Activated T-cell treated with anti-CD3 and anti-CD28 coated beads, Interleukin-2, amount 50 U/mL, for 24 hours (primary cell): ENCODE data around the gene DPP3.

ENCODE experiments used
- DNase-seq: peaks from one replicate; pipeline ENCODE4 v3.0.0-alpha.2; 2020
- H3K27ac Mint-ChIP-seq: 2 replicates; pipeline ENCODE4 v1.8.0; 2020; ENCODE audit warnings: mild to moderate bottlenecking, mixed read lengths
- H3K27me3 Mint-ChIP-seq: 2 replicates; pipeline ENCODE4 v1.8.0; 2020; ENCODE audit warnings: mixed read lengths
- H3K36me3 Mint-ChIP-seq: 2 replicates; pipeline ENCODE4 v1.8.0; 2020; ENCODE audit warnings: low read depth, mixed read lengths
- H3K4me1 Mint-ChIP-seq: 2 replicates; pipeline ENCODE4 v1.8.0; 2020; ENCODE audit warnings: low read depth, mixed read lengths
- H3K4me3 Mint-ChIP-seq: 2 replicates; pipeline ENCODE4 v1.8.0; 2020; ENCODE audit warnings: mild to moderate bottlenecking, moderate library complexity, mixed read lengths
- H3K9me3 Mint-ChIP-seq: 2 replicates; pipeline ENCODE4 v1.8.0; 2020; ENCODE audit warnings: mixed read lengths

The DPP3 gene

DNA sequence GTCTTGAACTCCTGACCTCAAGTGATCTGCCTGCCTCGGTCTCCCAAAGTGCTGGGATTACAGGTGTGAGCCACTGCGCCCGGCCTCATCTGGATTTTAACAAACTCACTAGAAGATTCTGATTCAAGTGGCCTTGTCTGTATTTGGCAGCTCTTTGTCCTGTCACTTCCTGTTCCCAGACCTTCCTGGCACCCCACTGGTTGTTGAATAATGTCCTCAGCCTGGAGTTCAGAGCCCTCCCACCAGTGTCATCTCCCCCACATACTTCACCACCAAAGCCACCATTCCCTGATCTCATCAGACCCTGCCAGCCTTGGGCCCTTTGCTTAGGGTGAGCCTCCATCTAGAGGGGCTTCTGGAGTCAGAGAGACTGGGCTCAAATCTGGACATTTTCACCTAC, 10.2 kb upstream of the DPP3 start:
- Mint-ChIP-seq H3K9me3 (no peaks in the 10 kb centered on the region), H3K27me3 (no peaks in the 10 kb centered on the region), H3K36me3 (peaks cover 33% of the 10 kb centered on the region), H3K4me1 (peaks cover 30% of the 10 kb centered on the region), H3K27ac (peak overlapping the region; percentile 38), H3K4me3 (no peak overlapping the region)
- no peak for DNase-seq

DNA sequence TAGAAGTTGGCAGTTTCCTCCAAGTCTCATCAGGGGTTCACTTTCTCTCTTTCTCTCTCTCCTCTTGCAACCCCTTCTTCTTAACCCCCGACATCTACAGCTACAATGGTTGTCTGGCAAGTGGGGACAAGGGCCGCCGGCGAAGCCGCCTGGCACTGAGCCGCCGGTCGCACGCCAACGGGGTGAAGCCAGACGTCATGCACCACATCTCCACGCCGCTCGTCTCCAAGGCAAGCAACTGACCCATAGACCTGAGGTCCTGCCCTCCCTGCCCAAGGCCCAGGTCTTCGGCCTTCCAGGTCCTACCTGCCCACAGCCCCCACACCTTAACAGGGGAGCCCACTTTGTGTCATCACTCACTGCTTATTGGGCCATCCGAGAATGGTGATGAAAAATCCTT, 9.1 kb upstream of the DPP3 start:
- Mint-ChIP-seq H3K9me3 (no peaks in the 10 kb centered on the region), H3K27me3 (no peaks in the 10 kb centered on the region), H3K27ac (no peak overlapping the region), H3K36me3 (peaks cover 36% of the 10 kb centered on the region), H3K4me3 (no peak overlapping the region), H3K4me1 (peaks cover 25% of the 10 kb centered on the region)
- no peak for DNase-seq

DNA sequence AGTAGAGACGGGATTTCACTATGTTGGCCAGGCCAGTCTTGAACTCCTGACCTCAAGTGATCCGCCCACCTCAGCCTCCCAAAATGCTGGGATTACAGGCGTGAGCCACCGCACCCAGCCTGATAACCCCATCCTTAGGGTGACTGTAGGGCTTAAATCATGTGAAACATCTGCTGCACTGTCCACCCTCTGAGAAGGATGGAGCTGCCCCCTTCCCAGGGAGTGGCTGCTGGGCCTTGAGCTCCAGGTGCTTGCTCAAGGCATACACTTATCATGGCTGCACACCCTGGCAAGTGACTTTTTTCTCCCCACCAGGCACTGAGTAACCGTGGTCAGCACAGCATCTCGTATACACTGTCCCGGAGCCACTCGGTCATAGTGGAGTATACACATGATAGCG, 8.2 kb upstream of the DPP3 start:
- no peak for DNase-seq
- Mint-ChIP-seq H3K27me3 (no peaks in the 10 kb centered on the region), H3K4me1 (peaks cover 20% of the 10 kb centered on the region), H3K36me3 (peaks cover 45% of the 10 kb centered on the region), H3K27ac (no peak overlapping the region), H3K4me3 (no peak overlapping the region), H3K9me3 (no peaks in the 10 kb centered on the region)

DNA sequence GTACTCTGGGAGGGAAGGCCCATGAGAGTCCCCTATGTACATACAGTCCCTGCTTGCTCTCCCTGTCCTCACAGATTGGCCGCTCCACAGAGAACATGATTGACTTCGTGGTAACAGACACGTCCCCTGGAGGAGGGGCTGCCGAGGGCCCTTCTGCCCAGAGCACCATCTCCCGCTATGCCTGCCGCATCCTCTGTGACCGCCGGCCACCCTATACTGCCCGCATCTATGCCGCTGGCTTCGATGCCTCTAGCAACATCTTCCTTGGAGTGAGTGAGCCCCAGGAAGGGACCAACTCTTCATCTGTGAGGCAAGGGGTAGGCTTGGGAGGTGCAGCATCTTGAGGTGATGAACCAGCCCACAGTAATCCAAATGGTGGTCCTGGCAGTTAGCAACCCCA, 7.1 kb upstream of the DPP3 start:
- H3K27ac Mint-ChIP-seq: no peak overlapping the region
- DNase-seq: no peak
- peaks cover 54% of the 10 kb centered on the region for H3K36me3 Mint-ChIP-seq
- H3K9me3 Mint-ChIP-seq: no peaks in the 10 kb centered on the region
- no peaks in the 10 kb centered on the region for H3K27me3 Mint-ChIP-seq
- no peak overlapping the region for H3K4me3 Mint-ChIP-seq
- peaks cover 14% of the 10 kb centered on the region for H3K4me1 Mint-ChIP-seq

DNA sequence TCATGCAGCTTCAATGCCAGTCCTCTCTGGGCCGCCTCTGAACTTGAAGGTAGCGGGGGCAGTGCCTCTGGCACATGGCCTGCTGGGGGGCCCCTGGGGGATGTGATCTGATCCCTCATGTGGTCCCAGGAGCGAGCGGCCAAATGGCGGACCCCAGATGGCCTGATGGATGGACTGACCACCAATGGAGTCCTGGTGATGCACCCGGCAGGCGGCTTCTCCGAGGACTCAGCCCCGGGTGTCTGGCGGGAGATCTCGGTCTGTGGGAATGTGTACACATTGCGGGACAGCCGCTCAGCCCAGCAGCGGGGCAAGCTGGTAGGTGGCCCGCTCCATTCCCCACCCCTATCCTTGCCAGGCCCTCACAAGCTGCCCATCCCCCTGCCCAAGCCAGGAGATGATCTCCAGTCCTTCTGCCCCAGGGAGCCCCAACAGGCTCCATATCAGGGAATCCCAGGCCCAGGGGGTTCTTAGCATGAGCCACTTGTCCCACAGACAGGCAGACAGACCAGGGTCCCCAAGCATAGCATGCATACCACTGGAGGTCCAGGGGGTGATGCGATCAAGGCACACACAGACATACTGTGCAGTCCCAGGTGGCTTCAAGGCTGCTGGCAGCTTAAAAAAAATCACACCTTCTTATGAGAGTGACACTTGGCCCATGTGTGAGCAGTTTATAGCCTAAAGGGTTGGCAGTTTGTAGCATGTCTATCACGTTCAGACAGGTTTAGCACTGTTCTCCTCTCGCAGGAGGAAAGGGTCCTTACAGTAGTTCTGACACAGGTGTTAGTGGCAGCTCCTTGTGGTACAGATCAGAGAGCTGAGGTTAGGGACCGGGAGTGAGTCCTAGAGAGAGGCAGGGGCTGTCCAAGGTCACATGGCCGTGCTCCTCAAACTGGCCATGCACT, 6.4 kb upstream of the DPP3 start:
- Mint-ChIP-seq H3K36me3 (peaks cover 57% of the 10 kb centered on the region), H3K9me3 (no peaks in the 10 kb centered on the region), H3K27ac (no peak overlapping the region), H3K4me3 (no peak overlapping the region), H3K27me3 (no peaks in the 10 kb centered on the region), H3K4me1 (peaks cover 16% of the 10 kb centered on the region)
- DNase-seq: no peak

DNA sequence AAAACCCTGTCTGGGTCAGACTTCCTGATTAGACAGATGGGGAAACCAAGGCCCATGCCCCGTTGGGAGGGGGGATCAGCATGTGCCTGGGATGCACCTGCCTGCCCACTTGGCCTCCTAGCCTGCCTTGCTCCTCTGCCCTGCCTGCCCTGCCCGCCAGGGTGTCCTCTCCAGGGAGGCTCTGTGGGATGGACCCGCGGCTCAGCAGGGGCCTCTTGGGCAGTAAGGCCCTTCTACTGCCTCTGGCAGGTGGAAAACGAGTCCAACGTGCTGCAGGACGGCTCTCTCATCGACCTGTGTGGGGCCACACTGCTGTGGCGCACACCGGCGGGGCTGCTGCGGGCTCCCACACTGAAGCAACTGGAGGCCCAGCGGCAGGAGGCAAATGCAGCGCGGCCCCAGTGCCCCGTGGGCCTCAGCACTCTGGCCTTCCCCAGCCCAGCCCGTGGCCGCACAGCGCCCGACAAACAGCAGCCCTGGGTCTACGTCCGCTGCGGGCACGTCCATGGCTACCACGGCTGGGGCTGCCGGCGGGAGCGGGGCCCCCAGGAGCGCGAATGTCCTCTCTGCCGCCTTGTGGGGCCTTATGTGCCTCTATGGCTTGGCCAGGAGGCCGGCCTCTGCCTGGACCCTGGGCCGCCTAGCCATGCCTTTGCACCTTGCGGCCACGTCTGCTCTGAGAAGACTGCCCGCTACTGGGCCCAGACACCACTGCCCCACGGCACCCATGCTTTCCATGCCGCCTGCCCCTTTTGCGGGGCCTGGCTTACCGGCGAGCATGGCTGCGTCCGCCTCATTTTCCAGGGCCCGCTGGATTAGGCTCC, 4.7 kb upstream of the DPP3 start:
- DNase-seq: no peak
- H3K27ac Mint-ChIP-seq: no peak overlapping the region
- peaks cover 18% of the 10 kb centered on the region for H3K4me1 Mint-ChIP-seq
- H3K9me3 Mint-ChIP-seq: no peaks in the 10 kb centered on the region
- peaks cover 67% of the 10 kb centered on the region for H3K36me3 Mint-ChIP-seq
- no peak overlapping the region for H3K4me3 Mint-ChIP-seq
- H3K27me3 Mint-ChIP-seq: no peaks in the 10 kb centered on the region

DNA sequence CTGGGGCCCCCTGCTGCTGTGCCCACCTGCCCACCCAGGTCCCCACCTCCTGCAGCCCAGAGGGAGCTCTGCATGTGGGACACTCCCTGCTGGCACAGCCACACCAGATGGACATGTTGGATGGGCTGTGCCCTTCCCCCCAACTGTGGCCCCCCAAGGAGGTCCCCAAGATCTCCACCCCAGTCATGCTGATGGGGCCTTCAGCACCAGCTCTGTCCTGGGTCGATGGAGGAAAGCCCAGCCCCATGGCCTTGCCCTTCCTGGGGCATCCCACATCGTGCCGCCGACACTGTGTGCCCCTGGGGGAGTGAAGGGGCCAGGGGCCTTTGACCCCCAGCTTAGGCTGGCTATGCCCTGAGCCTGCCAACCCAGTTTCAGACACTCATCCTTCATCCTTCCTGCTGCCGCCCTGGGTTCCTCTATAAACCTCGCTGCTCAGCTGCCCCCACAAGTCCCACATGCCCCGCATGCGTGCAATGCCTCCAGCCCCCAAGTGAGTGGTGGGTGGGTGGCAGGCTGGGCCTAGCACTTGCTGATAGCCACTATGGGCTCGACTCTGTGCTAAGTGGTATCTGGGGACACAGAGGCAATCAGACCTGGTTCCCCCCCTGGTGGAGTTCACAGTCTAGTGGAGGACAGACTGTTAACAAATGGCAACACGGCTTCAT, 3.9 kb upstream of the DPP3 start:
- Mint-ChIP-seq H3K9me3 (no peaks in the 10 kb centered on the region), H3K4me3 (no peak overlapping the region), H3K27me3 (no peaks in the 10 kb centered on the region), H3K27ac (peak overlapping the region; percentile 50), H3K36me3 (peaks cover 66% of the 10 kb centered on the region), H3K4me1 (peaks cover 22% of the 10 kb centered on the region)
- DNase-seq: no peak

DNA sequence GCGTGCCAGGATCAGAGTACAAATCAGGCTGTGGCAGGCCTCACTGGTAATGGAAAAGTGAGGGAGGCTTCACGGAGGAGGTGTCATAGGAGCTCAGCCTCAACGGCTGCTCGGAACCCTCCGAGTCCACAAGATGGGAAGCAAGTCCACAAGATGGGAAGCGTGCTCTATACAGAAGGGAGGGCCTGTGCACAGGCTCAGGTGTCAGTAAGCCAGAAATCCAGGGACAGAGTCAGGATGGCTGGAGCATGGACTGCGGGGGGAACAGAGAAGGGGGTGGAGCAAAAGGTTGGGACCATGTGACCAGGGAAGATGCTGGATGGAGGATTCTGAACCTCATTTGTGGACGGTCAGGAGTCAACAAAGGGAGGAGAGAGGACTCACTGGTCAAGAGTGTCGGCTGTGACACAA, 3.4 kb upstream of the DPP3 start:
- peaks cover 66% of the 10 kb centered on the region for H3K36me3 Mint-ChIP-seq
- no peaks in the 10 kb centered on the region for H3K9me3 Mint-ChIP-seq
- H3K27me3 Mint-ChIP-seq: no peaks in the 10 kb centered on the region
- H3K4me1 Mint-ChIP-seq: peaks cover 24% of the 10 kb centered on the region
- peak overlapping the region; percentile 50 for H3K27ac Mint-ChIP-seq
- no peak overlapping the region for H3K4me3 Mint-ChIP-seq
- no peak for DNase-seq

DNA sequence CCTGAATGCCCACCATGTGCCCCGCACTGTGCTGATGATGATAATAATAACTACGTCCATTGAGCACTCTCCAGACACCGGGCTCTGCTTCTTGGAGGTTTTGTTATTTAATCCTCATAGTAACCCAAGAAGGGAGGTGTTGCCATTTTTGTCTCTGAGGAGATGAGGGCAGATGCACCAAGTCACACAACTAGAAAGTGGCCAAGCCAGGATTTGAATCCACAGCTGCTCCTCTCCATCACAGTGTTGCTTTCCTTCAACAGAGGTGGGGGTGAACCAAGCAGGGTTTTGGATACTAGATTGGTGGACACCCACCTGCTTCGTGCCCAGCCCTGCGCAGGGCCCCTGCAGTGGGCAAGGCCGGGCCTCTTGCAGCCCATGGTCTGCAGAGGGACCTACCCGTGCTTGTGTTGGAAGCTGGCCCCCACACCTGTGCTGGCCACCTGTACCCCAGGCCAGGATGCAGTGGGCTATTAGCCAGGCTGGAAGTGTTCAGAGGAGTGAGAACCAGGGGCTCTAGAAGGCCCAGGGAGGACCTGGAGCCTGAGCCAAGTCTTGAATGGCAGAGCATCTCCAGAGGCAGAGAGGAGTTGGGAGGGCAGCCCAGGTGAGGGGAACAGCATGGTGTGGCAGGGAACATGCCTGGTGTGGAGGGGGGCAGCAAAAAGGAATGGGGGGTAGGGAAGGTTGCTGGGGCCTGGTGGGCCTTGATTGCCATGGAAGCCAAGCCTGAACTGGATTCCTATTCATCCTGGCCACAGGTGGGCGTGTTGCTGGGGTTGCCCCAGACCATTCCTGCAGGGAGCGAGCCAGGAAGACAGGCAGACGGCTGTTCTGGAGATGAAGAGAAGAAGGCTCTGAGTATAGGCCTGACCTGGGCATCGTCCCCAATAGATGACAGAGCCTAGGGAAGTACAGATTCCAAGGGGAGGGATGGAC, 2.7 kb upstream of the DPP3 start:
- no peaks in the 10 kb centered on the region for H3K27me3 Mint-ChIP-seq
- H3K27ac Mint-ChIP-seq: no peak overlapping the region
- H3K9me3 Mint-ChIP-seq: no peaks in the 10 kb centered on the region
- no peak for DNase-seq
- H3K4me3 Mint-ChIP-seq: peak overlapping the region; percentile 39
- peaks cover 27% of the 10 kb centered on the region for H3K4me1 Mint-ChIP-seq
- peaks cover 67% of the 10 kb centered on the region for H3K36me3 Mint-ChIP-seq

DNA sequence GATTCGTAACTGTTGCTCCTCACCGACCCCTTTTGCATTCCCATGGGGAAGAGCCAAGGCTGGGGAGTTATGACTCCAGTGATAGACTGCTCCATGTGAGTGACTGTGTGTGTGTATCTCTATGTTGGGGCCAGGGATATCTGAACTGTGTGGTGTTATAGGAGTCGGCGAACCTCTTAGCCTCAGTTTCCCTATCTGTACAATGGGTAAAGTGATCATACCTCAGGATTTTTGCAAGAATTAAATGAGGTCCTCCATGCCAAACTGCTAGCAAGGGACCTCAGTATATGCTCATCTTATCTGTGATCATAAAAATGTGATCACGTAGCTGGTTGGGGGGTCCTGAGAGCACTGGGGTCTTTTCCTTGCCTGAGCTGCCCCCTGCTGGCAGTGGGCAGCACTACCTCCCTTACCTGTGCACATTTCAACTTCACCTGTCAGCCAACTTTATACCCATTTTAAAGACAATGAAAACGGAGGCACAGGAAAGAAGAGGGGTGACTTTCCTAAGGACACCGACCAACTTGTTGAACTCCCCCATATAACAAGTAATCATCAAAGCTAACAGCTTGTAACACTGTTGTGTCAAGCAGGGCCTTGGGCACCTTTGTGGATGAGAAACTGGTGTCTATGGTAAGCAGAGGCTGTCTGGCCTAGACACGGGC, 1.4 kb upstream of the DPP3 start:
- H3K27me3 Mint-ChIP-seq: no peaks in the 10 kb centered on the region
- peak overlapping the region; percentile 96 for H3K27ac Mint-ChIP-seq
- H3K36me3 Mint-ChIP-seq: peaks cover 67% of the 10 kb centered on the region
- H3K4me3 Mint-ChIP-seq: peak overlapping the region; percentile 85
- DNase-seq: no peak
- H3K9me3 Mint-ChIP-seq: no peaks in the 10 kb centered on the region
- peaks cover 34% of the 10 kb centered on the region for H3K4me1 Mint-ChIP-seq

DNA sequence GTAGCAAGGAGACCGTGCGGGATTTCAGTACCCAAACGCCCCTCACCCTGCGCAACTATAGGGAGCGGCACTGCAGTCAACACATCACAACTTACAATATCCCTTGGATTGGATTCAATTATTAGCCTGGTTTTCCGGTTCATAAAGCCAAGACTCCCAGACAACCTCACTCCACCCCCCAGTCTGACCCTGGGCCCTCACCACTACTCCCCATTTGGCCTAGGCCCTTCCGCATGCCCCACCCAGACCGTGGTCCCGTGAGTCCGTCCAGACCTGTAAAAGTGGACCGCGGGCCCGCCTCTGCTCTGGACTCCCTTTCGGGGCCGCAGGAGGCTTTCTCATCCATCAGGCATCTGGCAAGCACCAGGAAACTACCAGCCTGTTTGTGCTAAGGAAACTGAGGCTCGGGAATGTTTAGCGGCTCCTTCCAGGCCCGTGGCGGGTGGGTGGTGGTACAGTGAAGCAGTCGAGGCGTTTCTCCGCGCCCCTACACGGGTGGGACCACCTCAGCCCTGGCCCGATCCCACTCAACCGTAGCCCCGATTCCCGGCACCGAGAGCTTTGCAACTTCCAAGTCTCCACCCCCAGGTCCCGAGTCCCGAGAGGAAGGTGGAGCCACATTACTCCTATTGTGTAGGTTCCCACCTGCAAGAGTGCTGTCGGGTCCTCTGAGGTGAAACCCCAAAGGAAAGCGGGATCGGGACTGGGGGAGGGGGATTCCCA, 679 bp upstream of the DPP3 start:
- Mint-ChIP-seq H3K4me1 (peaks cover 34% of the 10 kb centered on the region), H3K4me3 (peak overlapping the region; percentile 85), H3K36me3 (peaks cover 66% of the 10 kb centered on the region), H3K9me3 (no peaks in the 10 kb centered on the region), H3K27ac (peak overlapping the region; percentile 96), H3K27me3 (no peaks in the 10 kb centered on the region)
- no peak for DNase-seq

DNA sequence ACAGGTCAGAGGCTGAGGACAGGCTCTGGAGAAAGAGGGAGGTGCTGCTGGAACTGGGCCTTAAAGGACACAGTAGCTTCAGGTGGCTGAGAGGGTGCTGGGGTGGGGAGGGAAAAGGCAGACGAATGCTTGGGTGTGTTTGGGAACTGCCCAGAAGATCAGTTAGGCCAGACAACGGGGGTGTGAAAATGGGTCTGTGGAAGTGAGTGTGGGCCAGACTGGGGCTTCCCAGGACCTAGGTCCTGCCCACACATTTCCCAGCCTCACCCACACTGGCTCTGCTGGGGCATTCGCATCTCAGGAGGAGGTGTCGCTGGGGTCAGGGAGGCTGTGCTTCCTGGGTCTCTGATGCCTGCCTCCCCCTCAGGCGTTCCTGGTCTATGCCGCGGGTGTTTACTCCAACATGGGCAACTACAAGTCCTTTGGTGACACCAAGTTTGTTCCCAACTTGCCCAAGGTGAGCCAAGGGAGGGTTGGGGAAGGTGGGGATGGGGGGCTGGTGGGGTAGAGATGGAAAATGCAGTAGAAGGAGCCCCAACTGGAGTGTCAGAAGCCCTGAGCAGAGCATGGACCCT, 4.7 kb downstream of the DPP3 start:
- H3K4me3 Mint-ChIP-seq: no peak overlapping the region
- H3K27ac Mint-ChIP-seq: peak overlapping the region; percentile 44
- DNase-seq: no peak
- peaks cover 81% of the 10 kb centered on the region for H3K36me3 Mint-ChIP-seq
- H3K27me3 Mint-ChIP-seq: no peaks in the 10 kb centered on the region
- peaks cover 24% of the 10 kb centered on the region for H3K4me1 Mint-ChIP-seq
- H3K9me3 Mint-ChIP-seq: no peaks in the 10 kb centered on the region

DNA sequence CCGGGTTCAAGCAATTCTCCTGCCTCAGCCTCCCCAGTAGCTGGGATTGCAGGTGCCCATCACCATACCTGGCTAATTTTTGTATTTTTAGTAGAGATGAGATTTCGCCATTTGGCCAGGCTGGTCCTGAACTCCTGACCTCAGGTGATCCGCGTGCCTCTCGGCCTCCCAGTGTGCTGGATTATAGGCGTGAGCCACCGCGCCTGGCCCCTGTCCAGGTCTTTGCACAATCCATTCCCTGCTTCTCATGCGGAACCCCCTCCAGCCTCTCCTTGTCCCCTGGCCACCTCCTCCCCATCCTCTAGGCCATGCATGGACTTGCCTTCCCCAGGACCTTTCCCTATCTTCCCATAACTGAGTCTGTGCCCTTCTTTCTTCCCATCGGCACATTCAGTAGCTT, 8.7 kb downstream of the DPP3 start:
- DNase-seq: no peak
- H3K36me3 Mint-ChIP-seq: peaks cover 89% of the 10 kb centered on the region
- peaks cover 4% of the 10 kb centered on the region for H3K4me1 Mint-ChIP-seq
- no peak overlapping the region for H3K4me3 Mint-ChIP-seq
- no peaks in the 10 kb centered on the region for H3K9me3 Mint-ChIP-seq
- H3K27ac Mint-ChIP-seq: no peak overlapping the region
- no peaks in the 10 kb centered on the region for H3K27me3 Mint-ChIP-seq
